Transverse colon (tissue), 3 donors: ENCODE results near the gene SEMA5B.

ENCODE experiments used
- POLR2A ChIP-seq: fragments of 450-650 bp; IDR thresholded peaks from one replicate; pipeline ENCODE4 v1.6.1; 2016; ENCODE audit warnings: antibody characterized with exemption, mild to moderate bottlenecking, moderate library complexity
- POLR2AphosphoS5 ChIP-seq, 3 donors: sonication (generic); formaldehyde crosslinking; IDR thresholded peaks; one replicate each; pipeline ENCODE4 v1.6.1; 2016; ENCODE audit warnings: antibody characterized with exemption in 3 of 3

- TF ChIP-seq POLR2A (no peak), POLR2AphosphoS5 (IDR thresholded peaks at IDR 0.05) (no peak)
These were observed 68.2 kb downstream of the SEMA5B start for GRCh38 chr3:122959339-122959738.
